GM12878 (cell line): ENCODE measurements around the gene OR1S2. TPM values are rescaled to one million over a fixed set of nuclear protein-coding genes. Genes with fewer than 3 reads are reported as not detected.

Source experiments
- ATAC-seq: fragments of 200-7000 bp; cut with Tn5 transposase; 3 replicates; pipeline ENCODE4 v1.9.1; 2020; ENCODE audit warnings: mild to moderate bottlenecking, moderate library complexity
- BruUV-seq: library from RNA; stranded (reverse); fragments of 400-500 nt; replicated peaks from 2 replicates; lab custom pipeline; 2021; lab: Mats Ljungman, UMichigan
- CTCF ChIA-PET: fragments of 300-600 bp; sonication (Branson Sonifier 250); formaldehyde crosslinking; extraction: SDS; loops from one replicate; lab custom pipeline; 2021; ENCODE audit warnings: inconsistent platforms; lab: Yijun Ruan, JAX
- POLR2A ChIA-PET: fragments of 350-600 bp; formaldehyde crosslinking; extraction: SDS; loops from one replicate; lab custom pipeline; 2021; ENCODE audit warnings: inconsistent platforms; lab: Charles Lee
- RAD21 ChIA-PET: fragments of 300-600 bp; sonication (Branson Sonifier 250); formaldehyde crosslinking; loops from one replicate; lab custom pipeline; 2023; ENCODE audit warnings: antibody characterized with exemption; ENCODE audit not compliant: unreplicated experiment; lab: Charles Lee
- SMC1A ChIA-PET: fragments of 300-600 bp; sonication (Branson Sonifier 250); formaldehyde crosslinking; loops from one replicate; lab custom pipeline; 2023; ENCODE audit not compliant: unreplicated experiment, uncharacterized antibody; lab: Charles Lee
- DNase-seq: peaks from one replicate; pipeline ENCODE4 v3.0.0-alpha.2; 2011; ENCODE audit warnings: low read depth, low spot score
- FAIRE-seq: peaks from 3 replicates; lab custom pipeline; 2011; peaks lifted over from hg19 to GRCh38; lab: Jason Lieb, UNC
- H2AFZ ChIP-seq: 2 replicates; pipeline ENCODE4 v1.6.0; 2011; ENCODE audit warnings: low read depth, low read length, control low read depth; ENCODE audit not compliant: control insufficient read depth
- H3K27ac ChIP-seq: 2 replicates; pipeline ENCODE4 v1.5.1; 2011; ENCODE audit warnings: control low read depth; ENCODE audit not compliant: control insufficient read depth, insufficient read depth
- H3K27me3 ChIP-seq, 2 experiments: replicated peaks in 1 of 2; 2 replicates each; pipeline versions ENCODE4 v1.6.0 to v1.6.1; 2011; ENCODE audit warnings: low read length in 1 of 2; ENCODE audit not compliant: control insufficient read depth in 2 of 2, insufficient read depth in 2 of 2
- H3K36me3 ChIP-seq, 2 experiments: 2 replicates each; pipeline ENCODE4 v1.5.1; 2011; ENCODE audit warnings: low read length in 1 of 2; ENCODE audit not compliant: control insufficient read depth in 2 of 2, insufficient read depth in 2 of 2
- H3K4me1 ChIP-seq: 2 replicates; pipeline ENCODE4 v1.6.1; 2011; ENCODE audit warnings: mild to moderate bottlenecking, low read length, moderate library complexity, mixed read lengths; ENCODE audit not compliant: control insufficient read depth, insufficient read depth
- H3K4me2 ChIP-seq: 2 replicates; pipeline ENCODE4 v1.6.0; 2011; ENCODE audit warnings: control low read depth; ENCODE audit not compliant: control insufficient read depth, insufficient read depth
- H3K4me3 ChIP-seq: fragments of 200-600 bp; sonication (generic); 2 replicates; pipeline ENCODE4 v1.5.1; 2016
- H3K79me2 ChIP-seq: 2 replicates; pipeline ENCODE4 v1.6.0; 2011; ENCODE audit warnings: low read length; ENCODE audit not compliant: control insufficient read depth, insufficient read depth
- H3K9ac ChIP-seq: 2 replicates; pipeline ENCODE4 v1.8.0; 2011; ENCODE audit warnings: low read length, control low read depth, mixed read lengths; ENCODE audit not compliant: control insufficient read depth, insufficient read depth
- H3K9me3 ChIP-seq: replicated peaks from 3 replicates; pipeline ENCODE4 v1.5.1; 2011; ENCODE audit warnings: mild to moderate bottlenecking, low read length; ENCODE audit not compliant: control insufficient read depth, insufficient read depth
- H4K20me1 ChIP-seq: 2 replicates; pipeline ENCODE4 v1.6.0; 2011; ENCODE audit not compliant: control insufficient read depth, insufficient read depth
- CBX3 ChIP-seq: fragments of 200-600 bp; sonication (generic); IDR thresholded peaks from 2 replicates; pipeline ENCODE4 v1.6.1; 2016; ENCODE audit warnings: low read depth, borderline replicate concordance
- CREB1 ChIP-seq: IDR thresholded peaks from 2 replicates; pipeline ENCODE4 v1.6.1; 2012; ENCODE audit warnings: low read depth, mild to moderate bottlenecking, inconsistent platforms
- E2F8 ChIP-seq: fragments of 450-650 bp; IDR thresholded peaks from 2 replicates; pipeline ENCODE4 v1.6.1; 2018; ENCODE audit warnings: mild to moderate bottlenecking, low read depth, moderate library complexity; ENCODE audit not compliant: partially characterized antibody
- GABPA ChIP-seq: IDR thresholded peaks from 2 replicates; pipeline ENCODE4 v1.6.1; 2014; ENCODE audit warnings: antibody characterized with exemption, low read depth, mild to moderate bottlenecking, inconsistent platforms
- IRF3 ChIP-seq: fragments of 450-650 bp; IDR thresholded peaks from 2 replicates; pipeline ENCODE4 v1.6.1; 2014; ENCODE audit warnings: mild to moderate bottlenecking
- KDM1A ChIP-seq: fragments of 200-600 bp; sonication (generic); IDR thresholded peaks from 2 replicates; pipeline ENCODE4 v1.6.1; 2016; ENCODE audit warnings: borderline replicate concordance
- NFYB ChIP-seq: IDR thresholded peaks from 2 replicates; pipeline ENCODE4 v1.6.1; 2011; ENCODE audit warnings: low read depth, mild to moderate bottlenecking, low read length, improper control_type of control experiment, moderate library complexity; ENCODE audit not compliant: insufficient read depth
- RUNX3 ChIP-seq: IDR thresholded peaks from 2 replicates; pipeline ENCODE4 v1.6.1; 2012; ENCODE audit warnings: low read length, inconsistent platforms
- SPI1 ChIP-seq: IDR thresholded peaks from 2 replicates; pipeline ENCODE4 v1.6.1; 2011; ENCODE audit warnings: low read depth, mild to moderate bottlenecking, low read length, moderate library complexity, borderline replicate concordance; ENCODE audit not compliant: insufficient read depth
- ZSCAN29 ChIP-seq: fragments of 450-650 bp; IDR thresholded peaks from 2 replicates; pipeline ENCODE4 v1.6.1; 2017; ENCODE audit warnings: mild to moderate bottlenecking, moderate library complexity
- WGBS: methylation state at CpG from one replicate; pipeline ENCODE4 v1.1.6; 2016; ENCODE audit warnings: low lambda C conversion rate; ENCODE audit not compliant: insufficient replicate concordance, insufficient coverage; ENCODE audit errors: missing lambda C conversion rate; 5-methylcytosine and 5-hydroxymethylcytosine counted together
- in situ Hi-C: fragments of 300-500 bp; cut with MboI; formaldehyde crosslinking; loops from 9 replicates; pipeline ENCODE4 v1.14.3; 2018; ENCODE audit warnings: mixed read lengths
- intact Hi-C: fragments of 100-400 bp; cut with micrococcal nuclease; formaldehyde crosslinking; loops from one replicate; pipeline ENCODE4 v1.14.2; 2022; ENCODE audit not compliant: unreplicated experiment
- polyA plus RNA-seq, 11 experiments: library from polyadenylated mRNA; depleted of rRNA in 4 of 11; unstranded in 6 of 11; stranded (reverse) in 5 of 11; fragments of >200 nt; fragmentation: Nextera tagmentation in 4 of 11; fragmentation: Illumina TruSeq in 1 of 11; extraction: Ambion mirVana in 4 of 11; extraction: Trizol in 1 of 11; gene quantifications; 1 replicate in 1 of 11; 2 replicates in 10 of 11; pipeline versions ENCODE4 v1.2.1 to v1.2.3, GENCODE V29; 2011 to 2016; ENCODE audit warnings: inconsistent platforms in 2 of 11, missing spikeins in 2 of 11, low read depth in 1 of 11
- total RNA-seq, 4 experiments: library from RNA; depleted of rRNA in 3 of 4; stranded (reverse); fragments of >200 nt in 3 of 4; fragmentation: Illumina TruSeq in 1 of 4; extraction: Trizol in 1 of 4; gene quantifications; 2 replicates each; pipeline versions ENCODE4 v1.2.1 to v1.2.3, GENCODE V29; 2013 to 2021
- TF ChIP-seq, protein P1 (sequence below): IDR thresholded peaks from 2 replicates; pipeline ENCODE4 v1.6.1; 2012; ENCODE audit warnings: low read length, inconsistent platforms

OR1S2 gene
- total and polyA plus RNA-seq, 10 of the 15 experiments (the other 5 are each of a cell fraction or from before 2014, with no cell fraction given): not detected

GRCh38 chr11:58177409-58178054, 26.4 kb downstream of the OR1S2 start:
- ChIA-PET CTCF (no interaction called here), RAD21 (no interaction called here), POLR2A (no interaction called here), SMC1A (interaction anchor here (0.6 kb wide), 1 partner anchor 471 kb away, joined by 3 read pairs; no protein-coding TSS in a partner anchor)
- intact Hi-C loops (no loop called here), in situ Hi-C loops (no loop called here)
- DNase-seq (no peak), FAIRE-seq (no peak), ATAC-seq (no peak)
- no peak overlapping the region for H3K27ac ChIP-seq
- no peak overlapping the region for H3K4me2 ChIP-seq
- WGBS: 4% methylated on average over 5 of the region's 5 CpGs
- H3K36me3 ChIP-seq: no peaks in the 10 kb centered on the region
- H3K79me2 ChIP-seq: no peaks in the 10 kb centered on the region
- BruUV-seq: no TSS peak
- TF ChIP-seq SPI1: no peak
- H4K20me1 ChIP-seq: no peaks in the 10 kb centered on the region
- H3K4me3 ChIP-seq: no peak overlapping the region
- H2AFZ ChIP-seq: no peak overlapping the region
- no peaks in the 10 kb centered on the region for H3K4me1 ChIP-seq
- H3K9me3 ChIP-seq: no peaks in the 10 kb centered on the region
- H3K27me3 ChIP-seq: no peaks in the 10 kb centered on the region; a peak in 1 of 4 replicates
- H3K9ac ChIP-seq: no peak overlapping the region

- no peak overlapping the region for H3K4me3 ChIP-seq
- no peaks in the 10 kb centered on the region for H3K4me1 ChIP-seq
- POLR2A ChIA-PET: no interaction called here
- no peak for DNase-seq
- H3K9me3 ChIP-seq: no peaks in the 10 kb centered on the region
- no peak overlapping the region for H3K9ac ChIP-seq
- no peak for ATAC-seq
- no peak overlapping the region for H3K4me2 ChIP-seq
- no peak overlapping the region for H2AFZ ChIP-seq
- in situ Hi-C loops: no loop called here
- no peaks in the 10 kb centered on the region for H3K79me2 ChIP-seq
- no peaks in the 10 kb centered on the region for H4K20me1 ChIP-seq
- BruUV-seq: no TSS peak
- no peaks in the 10 kb centered on the region; a peak in 1 of 4 replicates for H3K27me3 ChIP-seq
- intact Hi-C loops: no loop called here
- CTCF ChIA-PET: no interaction called here
- SMC1A ChIA-PET: no interaction called here
- H3K27ac ChIP-seq: no peak overlapping the region
- no peak for FAIRE-seq
- RAD21 ChIA-PET: no interaction called here
- WGBS: 22% methylated on average over 7 of the region's 7 CpGs
- H3K36me3 ChIP-seq: no peaks in the 10 kb centered on the region
- TF ChIP-seq CREB1 (no peak), GABPA (no peak), IRF3 (no peak), NFYB (no peak), RUNX3 (no peak), CBX3 (no peak), E2F8 (no peak), KDM1A (no peak), ZSCAN29 (no peak), SPI1 (no peak)
- TF ChIP-seq, protein P1, sequence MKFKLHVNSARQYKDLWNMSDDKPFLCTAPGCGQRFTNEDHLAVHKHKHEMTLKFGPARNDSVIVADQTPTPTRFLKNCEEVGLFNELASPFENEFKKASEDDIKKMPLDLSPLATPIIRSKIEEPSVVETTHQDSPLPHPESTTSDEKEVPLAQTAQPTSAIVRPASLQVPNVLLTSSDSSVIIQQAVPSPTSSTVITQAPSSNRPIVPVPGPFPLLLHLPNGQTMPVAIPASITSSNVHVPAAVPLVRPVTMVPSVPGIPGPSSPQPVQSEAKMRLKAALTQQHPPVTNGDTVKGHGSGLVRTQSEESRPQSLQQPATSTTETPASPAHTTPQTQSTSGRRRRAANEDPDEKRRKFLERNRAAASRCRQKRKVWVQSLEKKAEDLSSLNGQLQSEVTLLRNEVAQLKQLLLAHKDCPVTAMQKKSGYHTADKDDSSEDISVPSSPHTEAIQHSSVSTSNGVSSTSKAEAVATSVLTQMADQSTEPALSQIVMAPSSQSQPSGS: no peak
Observed at GRCh38 chr11:58165504-58166106, 38.3 kb downstream of the OR1S2 start.
